Stimulated activated CD4-positive, alpha-beta T cell treated with anti-CD3 and anti-CD28 coated beads, Interleukin-4, amount 100 ng/mL, for 48 hours (primary cell): ENCODE data around the gene GPX3.

Experiments used
- DNase-seq, 2 donors: peaks; one replicate each; pipeline ENCODE4 v3.0.0-alpha.2; 2020; ENCODE audit warnings: low read depth in 2 of 2

The GPX3 gene

GRCh38 chr5:151020304-151021110, at the start of gene GPX3:
Gene GPX3 (plus strand): TSS chr5:151020591. CDS start chr5:151020655, 64 bp downstream.
- no peak for DNase-seq

- no peak for DNase-seq
Observed at GRCh38 chr5:150978590-150978989, 41.8 kb upstream of the GPX3 start.

GRCh38 chr5:150987746-150988145, 32.6 kb upstream of the GPX3 start:
- no peak for DNase-seq

- DNase-seq = no peak
Observed at GRCh38 chr5:150989695-150990094, 30.7 kb upstream of the GPX3 start.

- no peak for DNase-seq
Observed at GRCh38 chr5:150992705-150993104, 27.7 kb upstream of the GPX3 start.

- DNase-seq = no peak
Observed at GRCh38 chr5:150993422-150993821, 27.0 kb upstream of the GPX3 start.

GRCh38 chr5:150993826-150994412, 26.5 kb upstream of the GPX3 start:
- DNase-seq = no peak

GRCh38 chr5:150999704-151000442, 20.5 kb upstream of the GPX3 start:
- DNase-seq = no peak

GRCh38 chr5:151001436-151001835, 19.0 kb upstream of the GPX3 start:
- no peak for DNase-seq

- DNase-seq = no peak
Observed at GRCh38 chr5:151002250-151002649, 18.1 kb upstream of the GPX3 start.

GRCh38 chr5:151002681-151003502, 17.5 kb upstream of the GPX3 start:
- DNase-seq = no peak

GRCh38 chr5:151003503-151003860, 16.9 kb upstream of the GPX3 start:
- DNase-seq = no peak

- DNase-seq = no peak
Observed at GRCh38 chr5:151004499-151004898, 15.9 kb upstream of the GPX3 start.

- no peak for DNase-seq
Observed at GRCh38 chr5:151005187-151005949, 15.0 kb upstream of the GPX3 start.

- no peak for DNase-seq
Observed at GRCh38 chr5:151005950-151006576, 14.3 kb upstream of the GPX3 start.

- DNase-seq = no peak
Observed at GRCh38 chr5:151006704-151007334, 13.6 kb upstream of the GPX3 start.

- DNase-seq = no peak
Observed at GRCh38 chr5:151007430-151008209, 12.8 kb upstream of the GPX3 start.

- DNase-seq = no peak
Observed at GRCh38 chr5:151008210-151008491, 12.2 kb upstream of the GPX3 start.

- no peak for DNase-seq
Observed at GRCh38 chr5:151008906-151009305, 11.5 kb upstream of the GPX3 start.

- DNase-seq = no peak
Observed at GRCh38 chr5:151012862-151013261, 7.5 kb upstream of the GPX3 start.
